Smooth muscle cell (in vitro differentiated cells): ENCODE results near the gene SRPK3. TPM values are rescaled to one million over a fixed set of nuclear protein-coding genes. Genes with fewer than 3 reads are reported as not detected.

Source experiments
- DNase-seq: peaks from one replicate; lab custom pipeline; 2025; ENCODE audit not compliant: unreplicated experiment; lab: John Stamatoyannopoulos, UW
- H2AFZ ChIP-seq: fragments of 200-600 bp; sonication (generic); 2 replicates; pipeline ENCODE4 v1.6.0; 2016; ENCODE audit warnings: antibody characterized with exemption, low read depth, mild to moderate bottlenecking
- H3F3A ChIP-seq: fragments of 200-600 bp; sonication (generic); 2 replicates; pipeline ENCODE4 v1.6.0; 2017; ENCODE audit warnings: antibody characterized with exemption, low read depth
- H3K27ac ChIP-seq: fragments of 200-600 bp; sonication (generic); 2 replicates; pipeline ENCODE4 v1.5.1; 2016; ENCODE audit warnings: low read depth, mild to moderate bottlenecking
- H3K27me3 ChIP-seq: fragments of 200-600 bp; sonication (generic); 2 replicates; pipeline ENCODE4 v1.6.1; 2016; ENCODE audit warnings: low read depth, mild to moderate bottlenecking
- H3K36me3 ChIP-seq: fragments of 200-600 bp; sonication (generic); 2 replicates; pipeline ENCODE4 v1.5.1; 2016; ENCODE audit warnings: low read depth
- H3K4me1 ChIP-seq: fragments of 200-600 bp; sonication (generic); 2 replicates; pipeline ENCODE4 v1.5.1; 2016; ENCODE audit warnings: low read depth
- H3K4me2 ChIP-seq: fragments of 200-600 bp; sonication (generic); 2 replicates; pipeline ENCODE4 v1.6.0; 2016; ENCODE audit warnings: mild to moderate bottlenecking
- H3K4me3 ChIP-seq: fragments of 200-600 bp; sonication (generic); 2 replicates; pipeline ENCODE4 v1.5.1; 2016; ENCODE audit warnings: mild to moderate bottlenecking
- H3K79me2 ChIP-seq: fragments of 200-600 bp; sonication (generic); 2 replicates; pipeline ENCODE4 v1.6.0; 2016; ENCODE audit warnings: low read depth, mild to moderate bottlenecking
- H3K9ac ChIP-seq: fragments of 200-600 bp; sonication (generic); 2 replicates; pipeline ENCODE4 v1.6.0; 2016; ENCODE audit warnings: low read depth
- H3K9me3 ChIP-seq: fragments of 200-600 bp; sonication (generic); replicated peaks from 2 replicates; pipeline ENCODE4 v1.5.1; 2016; ENCODE audit warnings: low read depth
- H4K20me1 ChIP-seq: fragments of 200-600 bp; sonication (generic); 2 replicates; pipeline ENCODE4 v1.6.0; 2016; ENCODE audit warnings: low read depth
- WGBS: methylation state at CpG from one replicate; pipeline ENCODE4 v1.1.7; 2016; ENCODE audit warnings: low lambda C conversion rate; 5-methylcytosine and 5-hydroxymethylcytosine counted together
- polyA plus RNA-seq: library from polyadenylated mRNA; unstranded; fragments of >200 nt; fragmentation: Nextera tagmentation; extraction: Ambion mirVana; gene quantifications from 2 replicates; pipeline ENCODE4 v1.2.1, GENCODE V29; 2016
- total RNA-seq: library from RNA; depleted of rRNA; stranded (reverse); fragments of >200 nt; gene quantifications from 2 replicates; pipeline ENCODE4 v1.2.3, GENCODE V29; 2014
- TF ChIP-seq, protein P1 (sequence below): fragments of 200-600 bp; sonication (generic); IDR thresholded peaks from 2 replicates; pipeline ENCODE4 v1.5.1; 2017; ENCODE audit warnings: borderline replicate concordance, mild to moderate bottlenecking, antibody characterized with exemption; ENCODE audit not compliant: insufficient read depth, poor library complexity, severe bottlenecking

Gene SRPK3
- total and polyA plus RNA-seq, 2 experiments from 2014 or later = 0.05 TPM; not detected in 1

DNA sequence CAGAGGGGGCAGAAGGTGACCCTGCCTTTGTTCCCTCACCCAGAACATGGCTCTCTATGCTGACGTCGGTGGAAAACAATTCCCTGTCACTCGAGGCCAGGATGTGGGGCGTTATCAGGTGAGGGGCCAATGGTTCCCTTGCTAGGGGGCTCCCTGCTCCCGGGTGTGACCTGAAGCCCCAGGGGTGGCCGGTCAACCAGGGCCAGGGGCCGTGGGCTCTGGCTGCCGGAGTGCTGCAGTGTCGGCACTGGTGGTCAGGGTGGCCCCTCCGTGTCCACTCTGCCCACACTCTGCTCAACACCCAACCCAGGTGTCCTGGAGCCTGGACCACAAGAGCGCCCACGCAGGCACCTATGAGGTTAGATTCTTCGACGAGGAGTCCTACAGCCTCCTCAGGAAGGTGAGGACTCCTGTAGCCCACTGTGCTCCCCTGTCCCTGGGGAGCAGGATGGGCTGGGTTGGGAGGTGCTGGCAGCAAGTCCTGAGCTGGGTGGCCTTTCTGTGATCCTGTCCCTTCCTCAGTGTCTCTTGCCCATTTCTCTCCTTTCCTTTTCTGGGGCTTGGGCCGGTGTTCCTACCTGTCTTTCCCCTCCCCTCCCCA, 16.7 kb downstream of the SRPK3 start:
- Histone ChIP-seq H3F3A (no peaks in the 10 kb centered on the region), H3K4me2 (no peak overlapping the region), H3K9ac (no peak overlapping the region), H3K27ac (no peak overlapping the region), H2AFZ (no peak overlapping the region), H3K79me2 (peaks cover 19% of the 10 kb centered on the region), H3K4me1 (no peaks in the 10 kb centered on the region), H3K9me3 (no peaks in the 10 kb centered on the region), H3K27me3 (no peaks in the 10 kb centered on the region), H3K36me3 (no peaks in the 10 kb centered on the region), H4K20me1 (no peaks in the 10 kb centered on the region), H3K4me3 (no peak overlapping the region)
- TF ChIP-seq, protein P1, sequence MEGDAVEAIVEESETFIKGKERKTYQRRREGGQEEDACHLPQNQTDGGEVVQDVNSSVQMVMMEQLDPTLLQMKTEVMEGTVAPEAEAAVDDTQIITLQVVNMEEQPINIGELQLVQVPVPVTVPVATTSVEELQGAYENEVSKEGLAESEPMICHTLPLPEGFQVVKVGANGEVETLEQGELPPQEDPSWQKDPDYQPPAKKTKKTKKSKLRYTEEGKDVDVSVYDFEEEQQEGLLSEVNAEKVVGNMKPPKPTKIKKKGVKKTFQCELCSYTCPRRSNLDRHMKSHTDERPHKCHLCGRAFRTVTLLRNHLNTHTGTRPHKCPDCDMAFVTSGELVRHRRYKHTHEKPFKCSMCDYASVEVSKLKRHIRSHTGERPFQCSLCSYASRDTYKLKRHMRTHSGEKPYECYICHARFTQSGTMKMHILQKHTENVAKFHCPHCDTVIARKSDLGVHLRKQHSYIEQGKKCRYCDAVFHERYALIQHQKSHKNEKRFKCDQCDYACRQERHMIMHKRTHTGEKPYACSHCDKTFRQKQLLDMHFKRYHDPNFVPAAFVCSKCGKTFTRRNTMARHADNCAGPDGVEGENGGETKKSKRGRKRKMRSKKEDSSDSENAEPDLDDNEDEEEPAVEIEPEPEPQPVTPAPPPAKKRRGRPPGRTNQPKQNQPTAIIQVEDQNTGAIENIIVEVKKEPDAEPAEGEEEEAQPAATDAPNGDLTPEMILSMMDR = no peak
- WGBS = 93% methylated on average over 14 of the region's 15 CpGs
- DNase-seq = no peak

DNA sequence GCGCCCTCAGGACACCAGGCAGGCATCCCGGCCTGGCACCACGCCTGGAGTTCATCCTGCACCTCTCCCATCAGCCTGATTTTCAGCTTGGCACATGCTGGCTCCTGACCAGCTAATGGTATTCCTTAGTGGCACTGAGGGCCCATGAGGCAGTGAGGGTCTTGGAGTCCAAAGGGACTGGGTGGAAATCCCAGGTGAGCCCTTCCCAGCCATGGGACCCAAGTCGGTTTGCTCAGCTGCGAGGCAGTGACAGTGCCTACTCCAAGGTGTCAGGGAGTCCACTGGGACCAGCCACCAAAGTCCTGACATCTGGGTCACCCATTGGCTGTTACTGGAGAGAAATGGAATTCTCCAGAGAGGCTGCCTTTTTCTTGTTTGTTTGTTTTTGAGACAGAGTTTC, 18.5 kb downstream of the SRPK3 start:
- no peak overlapping the region for H3K27ac ChIP-seq
- no peaks in the 10 kb centered on the region for H3K4me1 ChIP-seq
- no peaks in the 10 kb centered on the region for H3K36me3 ChIP-seq
- TF ChIP-seq, protein P1 = no peak
- no peaks in the 10 kb centered on the region for H3K9me3 ChIP-seq
- H3K27me3 ChIP-seq = no peaks in the 10 kb centered on the region
- no peak overlapping the region for H3K4me2 ChIP-seq
- H3K9ac ChIP-seq = no peak overlapping the region
- no peak overlapping the region for H2AFZ ChIP-seq
- peaks cover 11% of the 10 kb centered on the region for H3K79me2 ChIP-seq
- DNase-seq = no peak
- no peaks in the 10 kb centered on the region for H3F3A ChIP-seq
- H4K20me1 ChIP-seq = no peaks in the 10 kb centered on the region
- no peak overlapping the region for H3K4me3 ChIP-seq
- 93% methylated on average over 5 of the region's 5 CpGs for WGBS

DNA sequence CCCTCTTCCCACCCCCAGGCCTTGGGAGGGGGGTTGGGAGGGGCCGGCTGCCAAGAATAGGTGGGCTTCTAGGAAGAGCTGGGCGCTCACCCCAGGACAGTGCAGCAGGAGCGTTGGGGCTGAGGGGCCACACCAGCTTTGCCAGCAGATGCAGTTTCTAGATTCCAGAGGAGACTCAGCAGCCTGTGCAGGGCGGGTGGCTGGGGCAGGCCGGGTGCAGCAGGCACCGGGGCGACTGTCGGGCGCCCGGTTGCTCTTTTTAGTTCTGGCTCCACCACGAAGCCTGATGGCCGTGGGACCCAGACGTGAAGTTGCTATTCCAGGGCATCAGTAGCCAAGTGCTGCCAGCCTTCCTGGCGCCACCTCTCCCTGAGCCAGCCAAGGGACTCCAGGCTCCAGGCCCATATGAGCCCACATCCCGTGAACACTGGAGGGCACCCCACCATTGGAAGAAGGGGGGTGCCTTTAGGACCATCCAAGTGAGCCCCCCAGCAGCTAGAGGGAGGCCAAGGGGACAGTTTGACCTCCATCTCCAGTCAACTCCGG, 19.4 kb downstream of the SRPK3 start:
- H3K79me2 ChIP-seq = peaks cover 8% of the 10 kb centered on the region
- no peaks in the 10 kb centered on the region for H3K4me1 ChIP-seq
- H3K36me3 ChIP-seq = no peaks in the 10 kb centered on the region
- no peaks in the 10 kb centered on the region for H3K9me3 ChIP-seq
- no peaks in the 10 kb centered on the region for H3F3A ChIP-seq
- no peak overlapping the region for H2AFZ ChIP-seq
- no peaks in the 10 kb centered on the region for H4K20me1 ChIP-seq
- H3K9ac ChIP-seq = no peak overlapping the region
- no peaks in the 10 kb centered on the region for H3K27me3 ChIP-seq
- no peak for DNase-seq
- H3K27ac ChIP-seq = no peak overlapping the region
- H3K4me3 ChIP-seq = no peak overlapping the region
- TF ChIP-seq, protein P1 = no peak
- WGBS = 88% methylated on average over 15 of the region's 16 CpGs
- H3K4me2 ChIP-seq = no peak overlapping the region

DNA sequence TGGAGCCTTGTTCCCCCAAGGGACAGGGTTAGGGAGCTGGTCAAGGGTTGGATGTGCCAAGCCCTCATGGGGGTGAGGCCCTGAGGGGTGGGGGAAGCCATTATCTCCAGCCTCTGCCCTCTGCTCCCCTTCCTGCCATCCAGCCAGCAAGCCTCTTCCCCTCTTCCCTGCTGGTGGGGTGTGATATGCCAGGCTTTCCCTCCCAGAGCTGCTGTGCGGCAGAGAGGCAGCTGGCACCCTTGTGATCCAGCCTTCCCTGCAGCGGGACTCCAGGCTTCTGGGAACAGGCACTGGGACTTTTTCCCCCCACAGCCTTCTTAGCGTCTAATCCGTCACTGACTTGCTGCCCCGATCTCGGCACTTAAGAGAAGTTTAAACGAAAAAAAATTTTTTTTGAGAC, 19.9 kb downstream of the SRPK3 start:
- Histone ChIP-seq H3F3A (no peaks in the 10 kb centered on the region), H3K27ac (no peak overlapping the region), H3K79me2 (peaks cover 3% of the 10 kb centered on the region), H3K4me3 (no peak overlapping the region), H4K20me1 (no peaks in the 10 kb centered on the region), H2AFZ (no peak overlapping the region), H3K36me3 (no peaks in the 10 kb centered on the region), H3K9ac (no peak overlapping the region), H3K27me3 (no peaks in the 10 kb centered on the region), H3K9me3 (no peaks in the 10 kb centered on the region), H3K4me2 (no peak overlapping the region), H3K4me1 (no peaks in the 10 kb centered on the region)
- no peak for DNase-seq
- TF ChIP-seq, protein P1 = no peak
- 87% methylated on average over 7 of the region's 7 CpGs for WGBS
